ENCODE measurements around the gene FYCO1.

Gene FYCO1

DNA sequence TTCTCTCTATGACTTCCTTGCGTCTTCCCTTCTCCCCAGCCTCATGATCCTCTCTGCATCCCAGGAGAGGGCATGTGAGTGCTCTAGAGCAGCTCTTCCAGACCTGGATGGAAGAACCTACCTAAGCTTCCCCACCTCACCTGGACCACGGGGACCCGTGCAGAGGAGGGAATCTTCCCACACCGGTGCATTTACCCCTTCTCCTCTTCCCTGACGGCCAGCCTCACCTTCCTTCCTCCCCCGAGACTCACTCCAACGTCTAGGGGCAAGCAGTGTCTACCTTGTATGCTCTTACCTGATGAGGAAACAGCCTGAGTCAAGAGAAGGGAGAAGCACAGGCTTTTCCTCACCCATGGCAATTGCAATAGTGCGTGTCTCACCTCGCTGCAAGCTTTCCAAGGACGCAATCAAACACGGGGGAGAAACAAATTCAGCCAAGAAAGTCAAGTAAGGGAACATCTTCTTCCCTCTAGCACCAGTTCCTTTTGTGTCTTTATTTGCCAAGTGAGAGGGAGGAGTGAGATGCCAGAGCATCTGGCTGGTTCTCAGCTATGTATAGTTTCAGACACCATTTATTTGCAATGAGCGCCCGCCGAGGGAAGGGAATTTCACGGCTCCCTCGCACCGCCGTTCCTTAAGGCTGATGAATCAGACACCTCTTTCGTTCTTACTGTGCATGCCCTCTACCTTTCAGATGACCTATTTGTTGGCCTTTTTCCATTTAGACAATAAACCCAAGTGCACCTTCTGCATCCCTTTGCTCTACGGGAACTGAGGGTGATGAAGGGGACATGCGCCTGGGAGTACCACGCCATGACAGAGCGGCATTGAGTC is 111.0 kb downstream of the FYCO1 start:
- no peak for DNase-seq (ENCODE audit: low read depth)

- DNase-seq (ENCODE audit: low read depth): peak; percentile 22
Measured at GRCh38 chr3:45881078-45882022, 114.3 kb downstream of the FYCO1 start.

- no peak for DNase-seq (ENCODE audit: low read depth)
Measured at GRCh38 chr3:45880725-45881077, 114.9 kb downstream of the FYCO1 start.

DNA sequence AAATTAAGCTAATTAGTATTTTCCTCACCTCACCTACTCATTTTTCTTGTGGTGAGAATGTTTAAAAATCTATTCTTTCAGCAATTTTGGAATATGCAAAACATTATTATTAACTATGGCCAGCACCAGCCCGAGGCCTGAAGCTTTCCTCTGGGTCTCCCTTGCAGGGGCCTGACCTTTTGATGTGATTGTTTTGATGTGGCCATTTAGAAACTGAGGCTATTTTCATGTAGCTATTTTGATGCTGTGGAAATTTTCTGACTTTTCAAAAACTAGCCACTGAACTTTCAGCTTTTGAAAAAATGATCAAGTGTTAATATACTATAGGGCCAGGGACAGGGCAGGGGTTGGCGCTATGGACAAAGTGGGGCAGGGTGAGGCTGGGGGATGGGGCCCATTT is 117.5 kb downstream of the FYCO1 start:
- DNase-seq (ENCODE audit: low read depth): no peak

DNA sequence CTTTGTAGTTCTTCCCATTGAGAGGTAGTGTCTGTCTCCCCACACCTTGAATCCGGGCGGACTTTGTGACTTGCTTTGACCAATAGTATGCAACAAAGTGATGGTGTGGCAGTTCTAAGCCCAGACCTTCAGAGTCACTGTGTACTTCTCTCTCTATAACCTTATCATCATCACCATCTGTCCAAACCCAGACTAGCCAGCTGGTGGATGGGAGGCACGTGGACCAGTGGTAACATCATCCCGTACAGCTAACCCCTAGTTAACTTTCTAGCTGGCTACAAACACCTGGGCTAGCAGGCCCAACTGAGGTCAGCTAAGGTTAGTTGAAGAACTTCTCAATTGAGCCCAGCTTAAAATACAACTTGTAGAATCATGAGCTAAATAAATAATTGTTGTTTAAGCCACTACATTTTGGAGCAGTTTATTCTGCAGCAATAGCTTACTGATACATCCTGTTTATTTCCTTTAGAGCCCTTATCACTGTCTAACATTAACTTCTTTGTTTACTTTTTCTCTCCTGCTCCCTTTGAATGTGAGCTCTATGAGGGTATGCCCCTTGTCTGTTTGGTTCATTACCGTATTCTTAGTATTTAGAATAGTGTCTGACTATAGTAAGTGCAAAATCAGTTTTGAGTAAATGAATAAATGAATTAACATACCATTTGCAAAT is 120.8 kb downstream of the FYCO1 start:
- no peak for DNase-seq (ENCODE audit: low read depth)

DNA sequence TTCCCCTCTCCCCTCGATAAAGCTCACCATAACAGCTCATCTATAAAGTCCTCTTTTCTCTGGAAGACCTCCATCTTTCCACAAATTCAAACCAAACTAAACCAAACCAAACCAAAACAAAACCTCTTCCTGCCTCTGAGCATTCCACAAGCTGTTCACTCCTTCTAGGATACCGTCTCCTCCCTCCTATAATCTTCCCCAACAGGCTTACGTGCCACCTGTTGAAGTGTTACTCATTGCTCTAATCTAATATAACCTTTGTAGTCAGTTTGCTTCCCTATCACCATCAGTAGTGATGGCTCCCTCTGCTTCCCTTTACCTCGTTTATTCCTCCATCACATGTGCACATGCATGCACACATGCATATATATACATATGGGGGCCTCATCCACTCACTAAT is 122.0 kb downstream of the FYCO1 start:
- no peak for DNase-seq (ENCODE audit: low read depth)

DNA sequence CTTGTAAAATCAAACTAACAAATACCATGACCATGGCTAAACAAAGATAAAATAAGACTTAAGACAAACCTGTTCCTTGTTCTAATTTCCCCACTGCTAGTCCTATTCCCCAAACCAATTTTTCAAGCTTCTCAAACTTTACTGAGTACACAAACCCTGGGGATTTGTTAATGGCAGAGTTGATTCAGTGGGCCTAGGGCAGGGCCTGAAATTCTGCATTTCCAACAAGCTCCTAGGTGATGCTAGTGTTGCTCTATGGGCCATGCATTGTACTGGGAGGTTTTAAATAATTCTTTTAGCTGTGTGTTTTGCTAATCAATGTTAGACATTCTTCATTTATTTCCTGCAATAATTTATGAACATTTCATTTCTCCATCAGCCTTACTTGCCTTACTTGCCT is 122.6 kb downstream of the FYCO1 start:
- no peak for DNase-seq (ENCODE audit: low read depth)

DNA sequence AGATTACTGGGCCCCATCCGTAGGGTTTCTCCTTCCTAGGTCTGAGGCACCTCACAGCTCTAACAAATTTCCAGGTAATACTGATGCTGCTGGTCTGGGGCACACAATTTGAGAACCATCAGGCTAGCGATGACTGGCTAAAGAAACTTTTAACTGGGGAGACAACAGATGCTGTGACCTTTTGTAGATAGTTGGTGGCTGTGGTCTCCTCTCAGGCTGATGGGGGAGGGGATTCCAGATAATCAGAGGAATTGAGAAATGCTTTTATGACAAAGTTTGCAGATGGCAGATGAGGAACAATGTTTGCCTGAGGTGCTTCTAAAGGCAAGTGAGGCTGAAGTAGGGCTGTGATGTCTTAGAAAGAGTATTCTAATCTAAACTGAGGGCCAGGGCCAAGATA is 123.1 kb downstream of the FYCO1 start:
- no peak for DNase-seq (ENCODE audit: low read depth)

DNA sequence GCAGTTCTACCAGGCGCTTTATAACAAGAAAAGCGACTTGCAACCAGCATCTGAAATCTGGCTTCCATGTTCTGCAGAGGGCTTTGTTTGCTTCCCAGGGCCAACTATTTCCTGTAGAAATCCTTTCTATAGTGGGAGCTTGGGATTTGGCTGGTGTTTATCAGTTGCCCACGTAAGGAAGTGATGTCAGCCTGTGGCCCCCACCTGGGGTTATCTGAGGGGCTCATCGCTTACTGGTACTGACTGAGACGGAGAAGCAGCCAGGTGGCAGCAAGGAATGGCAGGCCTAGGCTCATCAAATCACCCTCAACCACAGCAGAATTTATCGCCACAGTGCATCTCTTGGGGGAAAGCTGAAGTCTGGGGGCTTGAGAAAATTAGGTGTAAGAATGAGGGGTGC is 123.8 kb downstream of the FYCO1 start:
- no peak for DNase-seq (ENCODE audit: low read depth)

DNA sequence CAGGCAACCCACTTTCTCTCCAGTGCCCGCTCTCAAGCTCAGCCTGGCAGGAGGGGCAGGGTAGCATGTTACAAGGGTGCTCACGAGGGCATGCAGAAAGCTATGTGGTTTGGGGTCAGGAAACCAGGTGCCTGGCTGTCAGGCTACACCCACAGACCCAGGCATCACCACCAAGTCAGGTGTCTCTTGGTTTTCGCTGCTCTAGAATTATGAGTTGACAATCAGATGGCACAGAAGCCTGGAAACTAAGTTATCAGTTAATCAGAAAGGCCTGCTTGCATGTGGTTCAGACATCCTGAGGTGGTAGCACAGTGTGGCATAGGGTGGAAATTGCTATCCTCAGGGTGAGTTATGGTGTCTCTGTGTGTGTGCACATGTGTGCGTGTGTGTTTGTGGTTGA is 125.5 kb downstream of the FYCO1 start:
- no peak for DNase-seq (ENCODE audit: low read depth)

DNA sequence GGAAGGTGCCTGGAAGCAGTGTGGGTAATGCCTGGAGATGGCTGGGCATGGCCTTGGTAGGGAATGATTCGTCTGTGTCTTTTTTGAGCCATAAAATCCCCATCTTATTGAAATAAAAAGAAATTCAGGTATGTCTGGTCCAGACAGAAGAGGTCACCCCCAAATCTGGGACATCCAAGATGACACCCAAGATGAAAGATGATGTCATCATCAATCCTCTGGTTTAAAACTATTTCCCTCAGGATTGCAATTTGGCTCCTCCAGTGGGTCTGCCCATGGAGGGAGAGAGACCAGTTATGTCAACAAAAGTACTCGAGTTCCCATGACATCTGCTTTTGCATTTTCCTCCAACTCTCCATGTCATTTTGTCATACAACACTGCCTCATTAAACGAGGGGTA is 126.0 kb downstream of the FYCO1 start:
- no peak for DNase-seq (ENCODE audit: low read depth)

GRCh38 chr3:45868650-45869049 is 127.0 kb downstream of the FYCO1 start:
- DNase-seq (ENCODE audit: low read depth): no peak

DNA sequence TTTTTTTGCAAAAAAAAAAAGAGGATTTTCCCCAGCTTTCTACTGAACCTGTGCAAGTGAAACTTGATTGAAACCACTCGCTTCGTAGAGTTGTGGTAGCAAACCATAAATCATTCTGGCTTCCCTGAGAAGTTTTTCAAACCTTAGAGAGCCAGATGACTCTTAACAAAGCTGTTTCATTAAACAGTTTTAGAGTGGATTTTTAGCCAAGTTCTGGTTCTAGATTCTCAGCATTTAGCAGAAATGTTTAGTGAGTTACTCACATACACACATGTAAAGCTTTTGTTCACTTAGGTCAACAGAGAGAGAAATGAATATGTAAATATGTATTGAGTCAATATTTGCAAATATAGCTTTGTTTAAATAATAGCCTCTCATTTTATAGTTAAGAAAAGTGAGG is 127.4 kb downstream of the FYCO1 start:
- no peak for DNase-seq (ENCODE audit: low read depth)

All from EH (cell line).